HK-2 (cell line): ENCODE data around the gene SYT1.
A peak's percentile ranks its signal among the peaks of the same experiment; 100 is the strongest.

Source experiments
- DNase-seq: peaks from one replicate; pipeline ENCODE4 v3.0.0-alpha.2; 2018; ENCODE audit not compliant: unreplicated experiment

The SYT1 gene

GRCh38 chr12:79217306-79217705, 352.7 kb downstream of the SYT1 start:
- DNase-seq: no peak

DNA sequence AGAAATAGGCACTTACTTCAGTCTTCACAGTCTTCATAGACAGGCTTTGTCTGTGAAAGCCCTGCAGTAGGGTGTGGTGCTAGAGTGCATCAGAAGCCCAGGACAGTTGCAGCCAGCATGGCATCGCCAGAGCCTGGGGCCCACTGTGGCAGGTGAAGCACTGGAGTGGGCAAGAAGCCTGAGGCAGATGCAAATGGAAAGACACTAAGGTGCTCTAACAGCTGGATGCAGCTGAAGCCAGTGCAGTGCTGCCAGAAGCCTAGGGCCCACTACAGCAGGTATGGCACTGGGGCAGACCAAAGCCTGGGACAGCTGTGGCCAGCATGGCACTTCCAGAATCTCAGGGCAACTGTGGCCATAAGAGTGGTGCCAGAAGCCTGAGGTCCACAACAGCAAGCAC, 358.6 kb downstream of the SYT1 start:
- DNase-seq: no peak

- no peak for DNase-seq
These were observed 359.2 kb downstream of the SYT1 start for GRCh38 chr12:79223761-79224160.

DNA sequence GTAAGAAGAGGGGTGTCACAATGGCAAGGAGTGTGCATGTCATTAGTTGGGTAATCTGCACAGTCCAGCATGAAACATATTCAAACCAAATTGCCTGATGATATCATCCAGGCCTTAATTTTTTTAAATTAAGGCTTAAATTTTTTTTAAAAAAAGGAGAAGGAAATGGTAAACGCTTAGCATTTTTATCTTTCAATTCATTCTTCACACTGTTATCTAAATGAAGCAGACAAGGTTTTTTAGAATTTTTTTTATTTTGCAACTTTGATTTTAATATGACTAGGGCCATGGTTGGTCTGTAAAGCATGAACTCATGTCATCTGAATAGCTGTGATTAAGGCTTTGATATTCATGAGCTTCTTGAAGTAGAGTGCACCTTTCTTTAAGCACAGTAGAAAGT, 362.5 kb downstream of the SYT1 start:
- DNase-seq: no peak

DNA sequence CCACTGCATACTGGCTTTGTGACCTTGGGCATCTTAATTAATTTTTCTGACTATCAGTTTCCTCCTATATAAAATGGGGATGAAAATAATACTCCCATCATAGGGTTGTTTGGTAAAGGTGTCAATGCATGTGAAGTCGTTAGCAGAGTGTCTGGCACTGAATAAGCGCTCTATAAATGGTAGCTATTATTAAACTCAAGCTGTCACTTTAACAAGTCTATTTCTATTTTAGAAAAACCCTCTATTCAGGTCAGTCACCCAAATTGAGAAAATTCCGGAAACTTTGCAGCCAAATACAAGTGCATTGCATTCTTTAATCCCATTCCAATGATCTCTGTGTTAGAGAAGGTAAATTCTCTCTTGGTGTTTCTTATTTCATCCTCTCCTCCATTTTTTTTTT, 363.1 kb downstream of the SYT1 start:
- DNase-seq: no peak

DNA sequence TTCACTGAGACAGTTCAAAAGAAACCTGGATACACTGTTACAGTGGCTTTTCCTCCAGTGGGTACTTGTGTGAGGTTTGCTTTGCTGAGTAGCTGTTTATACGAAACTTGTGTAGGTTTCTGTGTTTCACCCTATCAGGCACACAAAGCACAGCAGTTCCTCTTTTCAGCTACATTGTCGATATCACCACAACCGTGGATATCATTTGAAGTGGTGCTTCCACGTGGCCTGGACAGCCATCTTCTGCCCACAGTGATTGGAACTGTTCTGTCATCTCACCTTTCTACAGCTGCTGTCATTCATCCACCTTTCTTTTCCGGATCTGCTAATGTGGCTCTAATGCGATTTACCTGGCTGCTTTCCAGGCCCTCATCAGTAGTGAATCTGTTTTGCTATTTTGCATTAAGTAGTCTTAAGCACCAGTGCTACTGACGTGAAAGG, 368.8 kb downstream of the SYT1 start:
- DNase-seq: no peak

GRCh38 chr12:79236920-79237319, 372.3 kb downstream of the SYT1 start:
- DNase-seq: no peak

DNA sequence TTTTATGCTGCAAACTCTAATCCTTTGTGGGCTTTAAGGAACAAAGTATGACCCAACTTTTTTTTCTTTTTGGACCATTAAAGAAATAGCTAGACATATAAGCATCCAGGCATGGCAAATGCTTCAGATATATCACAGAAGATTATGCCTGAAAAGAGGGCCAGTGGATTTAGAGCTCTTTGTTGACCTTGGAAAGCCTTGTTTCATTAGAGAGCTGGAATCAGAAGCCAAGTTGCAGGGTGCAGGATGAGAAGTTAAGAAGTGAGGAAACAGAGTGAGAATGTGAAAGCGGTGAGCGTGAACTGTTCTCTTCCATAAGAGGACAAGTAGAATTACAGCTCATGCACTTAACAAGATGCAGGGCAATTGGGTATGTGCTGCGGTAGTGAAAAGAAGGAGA, 373.7 kb downstream of the SYT1 start:
- DNase-seq: no peak

- no peak for DNase-seq
These were observed 382.9 kb downstream of the SYT1 start for GRCh38 chr12:79247494-79247893.

DNA sequence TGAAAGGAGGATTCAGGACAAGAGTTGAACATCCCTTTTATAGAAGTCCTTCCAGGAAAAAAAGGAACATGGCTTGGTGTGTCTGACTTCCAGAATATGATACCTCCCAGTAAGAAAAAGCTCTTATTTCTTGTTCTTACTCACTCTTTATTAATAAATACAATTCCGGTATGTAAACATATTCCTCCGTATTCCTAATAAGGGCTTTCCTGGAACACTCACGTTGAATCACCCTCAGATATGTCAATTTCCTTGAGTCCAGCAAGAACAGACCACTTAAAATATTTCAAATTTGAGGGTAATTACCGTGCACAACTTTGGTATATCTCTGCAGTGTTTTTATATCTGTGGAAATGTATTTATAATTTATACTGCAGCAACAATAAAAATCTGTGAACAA, 385.6 kb downstream of the SYT1 start:
- no peak for DNase-seq

DNA sequence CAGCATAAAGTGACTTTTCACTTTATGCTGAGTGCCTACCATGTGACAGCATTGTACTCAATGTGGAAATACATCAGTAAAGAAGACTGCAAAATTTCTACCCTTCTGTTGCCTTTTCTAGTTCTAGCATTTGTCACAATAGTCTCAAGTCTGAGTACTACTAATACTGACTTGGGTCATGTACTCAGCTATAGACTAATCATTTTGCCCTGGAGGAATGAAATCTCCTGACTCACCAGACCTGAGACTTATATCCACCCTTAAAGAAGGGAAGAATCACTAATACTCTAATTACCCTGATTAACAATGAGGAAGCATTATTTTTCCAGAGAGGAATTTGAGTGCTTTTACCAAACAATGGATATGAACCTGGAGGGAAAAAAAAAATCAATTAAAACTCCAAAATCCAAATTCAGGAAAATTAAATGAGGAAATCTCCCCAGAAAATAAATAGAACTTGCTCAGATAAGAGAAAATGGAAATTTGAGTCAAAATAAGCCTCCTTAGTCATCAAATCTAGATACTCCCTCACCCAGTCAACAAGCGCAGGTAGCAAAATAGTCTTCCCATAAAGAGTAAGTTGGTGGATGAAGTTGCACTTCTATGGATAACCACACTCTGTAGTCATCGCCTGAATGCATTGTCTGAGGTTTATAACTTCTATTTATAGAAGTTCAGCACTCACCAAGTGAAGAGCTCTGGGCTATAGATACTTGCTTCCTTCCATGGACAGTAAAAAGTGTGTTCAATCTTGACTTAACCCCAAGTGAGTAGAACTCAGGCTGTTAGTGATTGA, 386.6 kb downstream of the SYT1 start:
- no peak for DNase-seq

DNA sequence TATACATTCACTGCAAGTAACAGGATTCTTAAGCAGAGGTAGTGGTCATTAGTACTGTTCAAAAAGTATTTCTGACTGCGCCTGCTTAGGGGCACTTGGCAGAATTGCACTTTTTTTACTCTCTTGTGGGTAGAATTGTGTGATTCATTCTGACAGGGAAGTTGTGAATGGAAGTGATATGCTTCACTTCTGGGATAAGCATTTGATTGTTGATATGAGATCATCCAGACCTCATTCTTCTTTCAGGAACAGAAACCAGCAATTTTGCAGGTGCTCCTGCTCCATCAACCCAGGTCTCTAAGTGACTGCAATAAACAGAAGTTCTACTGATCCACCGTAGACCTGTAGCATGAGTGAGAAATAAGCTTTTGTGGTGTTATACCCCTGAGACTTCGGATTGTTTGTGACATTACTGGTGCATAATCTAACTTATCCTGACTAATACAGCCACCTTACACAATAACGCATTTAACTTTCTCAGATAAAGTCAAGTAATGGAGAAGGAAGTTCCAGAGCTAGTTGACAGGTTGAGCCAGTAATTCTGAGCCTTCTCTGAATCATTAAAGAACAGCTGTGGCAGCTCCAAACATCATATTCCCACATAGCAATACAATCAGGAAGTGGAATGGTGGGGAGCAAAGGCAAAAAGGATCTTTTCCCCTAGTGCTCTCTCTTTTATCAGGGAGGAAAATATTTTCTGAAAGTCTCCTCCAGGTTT, 387.9 kb downstream of the SYT1 start:
- no peak for DNase-seq

DNA sequence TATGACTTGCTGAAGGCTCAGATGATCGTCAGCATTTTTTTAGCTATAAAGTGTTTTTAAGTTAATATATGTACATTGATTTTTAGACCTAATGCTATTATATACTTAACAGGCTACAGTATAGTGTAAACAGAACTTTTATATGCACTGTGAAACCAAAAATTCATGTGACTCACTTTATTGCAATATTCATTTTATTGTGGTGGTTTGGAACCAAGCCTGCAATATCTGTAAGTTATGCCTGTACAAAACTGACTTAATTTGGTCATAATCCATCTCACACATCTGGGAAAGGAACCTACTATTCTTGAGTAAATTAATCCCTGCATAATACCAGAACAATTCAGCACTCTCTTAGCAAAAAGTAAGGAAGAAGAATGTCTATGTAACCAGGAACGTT, 390.7 kb downstream of the SYT1 start:
- DNase-seq: no peak

DNA sequence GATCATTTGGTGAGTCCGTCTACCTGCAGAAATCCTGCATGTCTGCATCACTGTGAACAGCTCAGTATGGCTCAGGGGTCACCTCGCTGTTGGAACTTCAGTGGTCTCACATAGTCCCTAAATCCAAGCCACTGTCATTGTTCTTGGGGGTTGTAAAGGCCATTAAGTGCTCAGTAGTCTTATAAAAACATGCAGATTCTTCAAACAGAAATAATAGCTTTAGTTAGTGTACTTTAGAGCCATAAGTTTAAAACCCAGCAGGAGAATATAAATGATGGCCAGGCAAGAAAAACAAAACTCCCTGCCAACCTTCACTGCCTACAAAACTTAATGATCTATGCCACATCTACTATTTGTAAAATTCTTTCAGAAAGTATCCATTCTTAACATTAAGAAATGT, 396.3 kb downstream of the SYT1 start:
- DNase-seq: no peak

- DNase-seq: no peak
These were observed 398.4 kb downstream of the SYT1 start for GRCh38 chr12:79262938-79263337.

DNA sequence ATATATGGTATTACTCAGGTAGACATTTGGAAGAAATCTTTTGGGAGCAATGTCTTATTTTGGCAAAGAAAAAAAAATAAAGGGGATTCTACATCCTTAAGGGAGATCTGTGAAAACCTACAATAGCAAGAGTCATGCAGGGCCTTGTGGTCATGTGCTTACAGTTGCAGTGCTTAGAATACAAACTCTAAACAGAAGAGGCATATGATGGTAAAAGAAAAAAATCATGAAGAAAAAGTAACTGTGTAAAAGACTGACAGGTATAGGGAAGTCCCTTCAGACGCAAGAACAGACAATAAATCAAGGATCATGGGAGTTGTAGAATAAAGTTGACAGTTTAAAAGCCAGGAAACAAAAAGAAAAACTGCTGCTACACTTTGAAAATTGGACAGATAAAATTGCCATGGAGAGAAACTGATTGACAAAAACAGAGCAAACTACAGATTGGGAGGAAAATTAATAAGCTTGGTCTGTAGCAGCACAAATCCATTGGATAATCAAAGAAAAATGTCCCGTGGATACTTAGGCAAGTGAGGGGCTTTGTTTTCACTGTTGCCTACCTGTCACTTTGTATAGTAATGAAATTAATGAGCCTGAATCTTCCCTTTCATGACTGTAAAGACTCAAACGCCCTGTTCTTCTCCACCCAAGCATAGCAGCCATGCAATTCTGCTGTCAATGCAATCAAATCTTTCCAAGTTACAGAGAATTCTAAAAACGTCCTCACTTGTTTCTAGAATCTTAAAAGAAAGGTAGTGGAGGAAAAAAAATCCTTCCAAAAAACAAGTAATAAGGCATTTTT, 402.0 kb downstream of the SYT1 start:
- DNase-seq: no peak

GRCh38 chr12:79267580-79267979, 403.0 kb downstream of the SYT1 start:
- DNase-seq: no peak

GRCh38 chr12:79274501-79275064, 410.0 kb downstream of the SYT1 start:
- DNase-seq: no peak

- DNase-seq: peak; percentile 29
These were observed 411.1 kb downstream of the SYT1 start for GRCh38 chr12:79275631-79276030.

GRCh38 chr12:79283364-79283763, 418.8 kb downstream of the SYT1 start:
- DNase-seq: no peak

GRCh38 chr12:79288911-79289310, 424.3 kb downstream of the SYT1 start:
- DNase-seq: no peak

GRCh38 chr12:79291711-79292110, 427.1 kb downstream of the SYT1 start:
- DNase-seq: no peak
